Epidermal melanocyte (primary cell): ENCODE data around the gene KLHDC2.
"Not testable (repeated sequence)": the region's sequence is repeated elsewhere in the genome, so short reads cannot be mapped to it uniquely, and the experiment has no call there.

ENCODE experiments used
- DNase-seq: peaks from one replicate; pipeline ENCODE4 v3.0.0; 2011; ENCODE audit warnings: low spot score; ENCODE audit not compliant: insufficient read length

KLHDC2 gene

GRCh38 chr14:49778421-49778820 lies 10.5 kb downstream of the KLHDC2 start:
- DNase-seq = no peak

GRCh38 chr14:49781040-49781439 lies 13.1 kb downstream of the KLHDC2 start:
- DNase-seq = not testable (repeated sequence)

GRCh38 chr14:49783394-49784014 lies 15.6 kb downstream of the KLHDC2 start:
- DNase-seq = no peak

GRCh38 chr14:49786315-49786714 lies 18.4 kb downstream of the KLHDC2 start:
- DNase-seq = no peak

GRCh38 chr14:49792618-49793017 lies 24.7 kb downstream of the KLHDC2 start:
- DNase-seq = no peak

GRCh38 chr14:49796025-49796424 lies 28.1 kb downstream of the KLHDC2 start:
- DNase-seq = no peak

- DNase-seq = no peak
Observed at GRCh38 chr14:49808780-49809179, 40.8 kb downstream of the KLHDC2 start.

GRCh38 chr14:49816118-49816517 lies 48.2 kb downstream of the KLHDC2 start:
- DNase-seq = not testable (repeated sequence)

GRCh38 chr14:49816844-49817243 lies 48.9 kb downstream of the KLHDC2 start:
- DNase-seq = no peak

GRCh38 chr14:49820176-49820575 lies 52.2 kb downstream of the KLHDC2 start:
- DNase-seq = no peak

- no peak for DNase-seq
Observed at GRCh38 chr14:49828640-49829039, 60.7 kb downstream of the KLHDC2 start.
